Osteocyte (in vitro differentiated cells): Measurements from ENCODE around the gene MYH3. TPM values are rescaled to one million over a fixed set of nuclear protein-coding genes. Genes with fewer than 3 reads are reported as not detected.

Experiments
- DNase-seq: peaks from one replicate; pipeline ENCODE4 v3.0.0; 2021; ENCODE audit warnings: mixed read lengths; ENCODE audit not compliant: unreplicated experiment; ENCODE audit errors: extremely low spot score
- H3K27ac Mint-ChIP-seq: one replicate; pipeline ENCODE4 v1.8.0; 2021; ENCODE audit warnings: mild to moderate bottlenecking, mixed read lengths; ENCODE audit not compliant: unreplicated experiment
- H3K27me3 Mint-ChIP-seq: one replicate; pipeline ENCODE4 v1.8.0; 2021; ENCODE audit warnings: mixed read lengths; ENCODE audit not compliant: unreplicated experiment
- H3K36me3 Mint-ChIP-seq: one replicate; pipeline ENCODE4 v1.8.0; 2021; ENCODE audit warnings: mixed read lengths; ENCODE audit not compliant: unreplicated experiment
- H3K4me1 Mint-ChIP-seq: one replicate; pipeline ENCODE4 v1.8.0; 2021; ENCODE audit warnings: mixed read lengths; ENCODE audit not compliant: unreplicated experiment
- H3K4me3 Mint-ChIP-seq: one replicate; pipeline ENCODE4 v1.8.0; 2021; ENCODE audit warnings: mild to moderate bottlenecking, moderate library complexity, mixed read lengths; ENCODE audit not compliant: unreplicated experiment
- H3K9me3 Mint-ChIP-seq: one replicate; pipeline ENCODE4 v1.8.0; 2021; ENCODE audit warnings: mixed read lengths; ENCODE audit not compliant: unreplicated experiment
- total RNA-seq: library from RNA; stranded (reverse); gene quantifications from 2 replicates; pipeline ENCODE4 v1.2.1, GENCODE V29; 2021
- TF ChIP-seq, protein P1 (sequence below): fragments of 200-600 bp; sonication (generic); IDR thresholded peaks from 2 replicates; pipeline ENCODE4 v1.5.0; 2021; ENCODE audit warnings: antibody characterized with exemption, mild to moderate bottlenecking, moderate library complexity

The MYH3 gene
- total RNA-seq, 1 donor from 2014 or later: 2.4 TPM

DNA sequence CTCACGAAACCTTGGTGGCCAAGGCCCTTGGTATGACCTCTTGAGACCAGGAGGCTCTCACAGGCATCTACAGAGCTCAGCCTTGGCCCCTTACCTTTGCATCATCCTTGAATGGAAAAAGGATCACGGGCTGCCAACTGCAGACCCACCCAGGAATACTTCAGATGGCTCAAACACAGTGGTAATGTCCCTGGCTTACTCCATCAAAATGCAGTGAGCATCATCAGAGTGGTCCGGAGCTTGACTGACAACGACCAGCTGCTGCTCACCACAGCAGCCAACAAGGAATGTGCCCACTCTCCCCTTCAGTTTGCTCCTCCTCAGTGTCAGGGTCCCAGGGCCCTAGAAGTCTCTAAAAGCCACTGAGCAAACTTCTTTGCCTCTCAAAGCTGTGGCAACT is 17.6 kb upstream of the MYH3 start:
- Mint-ChIP-seq H3K36me3 (peaks cover 21% of the 10 kb centered on the region), H3K9me3 (no peaks in the 10 kb centered on the region), H3K27ac (no peak overlapping the region), H3K4me1 (peaks cover 4% of the 10 kb centered on the region), H3K27me3 (no peaks in the 10 kb centered on the region), H3K4me3 (no peak overlapping the region)
- DNase-seq: no peak
- TF ChIP-seq, protein P1, sequence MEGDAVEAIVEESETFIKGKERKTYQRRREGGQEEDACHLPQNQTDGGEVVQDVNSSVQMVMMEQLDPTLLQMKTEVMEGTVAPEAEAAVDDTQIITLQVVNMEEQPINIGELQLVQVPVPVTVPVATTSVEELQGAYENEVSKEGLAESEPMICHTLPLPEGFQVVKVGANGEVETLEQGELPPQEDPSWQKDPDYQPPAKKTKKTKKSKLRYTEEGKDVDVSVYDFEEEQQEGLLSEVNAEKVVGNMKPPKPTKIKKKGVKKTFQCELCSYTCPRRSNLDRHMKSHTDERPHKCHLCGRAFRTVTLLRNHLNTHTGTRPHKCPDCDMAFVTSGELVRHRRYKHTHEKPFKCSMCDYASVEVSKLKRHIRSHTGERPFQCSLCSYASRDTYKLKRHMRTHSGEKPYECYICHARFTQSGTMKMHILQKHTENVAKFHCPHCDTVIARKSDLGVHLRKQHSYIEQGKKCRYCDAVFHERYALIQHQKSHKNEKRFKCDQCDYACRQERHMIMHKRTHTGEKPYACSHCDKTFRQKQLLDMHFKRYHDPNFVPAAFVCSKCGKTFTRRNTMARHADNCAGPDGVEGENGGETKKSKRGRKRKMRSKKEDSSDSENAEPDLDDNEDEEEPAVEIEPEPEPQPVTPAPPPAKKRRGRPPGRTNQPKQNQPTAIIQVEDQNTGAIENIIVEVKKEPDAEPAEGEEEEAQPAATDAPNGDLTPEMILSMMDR: no peak

DNA sequence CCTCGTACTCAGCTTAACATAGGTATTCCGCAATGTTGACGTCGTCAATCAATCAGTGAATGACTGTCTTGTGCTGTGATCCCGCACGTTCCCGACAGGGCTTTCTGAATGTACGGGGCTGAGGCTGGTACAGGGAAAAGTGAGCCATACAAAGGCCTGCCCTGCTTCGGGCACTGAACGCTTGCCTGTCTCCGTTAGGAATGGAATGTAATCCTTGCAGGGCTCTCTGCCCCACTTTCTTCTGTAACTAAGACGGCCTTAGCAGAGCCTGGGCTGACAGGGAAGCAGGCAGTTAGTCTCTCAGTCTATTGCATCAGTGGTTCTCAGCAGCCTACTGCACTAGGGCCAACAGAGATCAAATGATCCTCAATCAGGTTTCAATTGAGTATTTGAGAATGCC is 16.2 kb upstream of the MYH3 start:
- H3K9me3 Mint-ChIP-seq: no peaks in the 10 kb centered on the region

DNA sequence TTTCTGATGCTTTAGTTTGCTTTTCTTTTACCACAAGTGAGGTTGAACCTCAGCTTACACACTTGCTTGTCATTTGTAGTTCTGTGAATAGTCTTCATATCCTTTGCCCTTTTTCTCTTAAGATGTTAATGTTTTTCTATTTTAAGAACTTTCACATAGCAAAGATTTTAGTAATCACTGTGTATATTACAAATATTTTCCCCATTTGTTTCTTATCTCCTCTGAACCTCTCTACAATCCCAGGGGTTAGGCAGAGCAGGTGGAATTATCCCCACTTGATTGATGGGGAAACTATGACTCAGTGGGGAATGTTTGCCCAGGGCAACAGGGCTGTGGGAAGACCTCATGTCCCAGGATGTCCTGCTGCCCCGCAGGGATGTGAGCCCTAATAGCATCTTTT is 11.7 kb upstream of the MYH3 start:
- no peaks in the 10 kb centered on the region for H3K27me3 Mint-ChIP-seq
- H3K36me3 Mint-ChIP-seq: peaks cover under 1% of the 10 kb centered on the region
- H3K4me3 Mint-ChIP-seq: no peak overlapping the region
- TF ChIP-seq, protein P1: no peak
- no peaks in the 10 kb centered on the region for H3K9me3 Mint-ChIP-seq
- DNase-seq: no peak
- H3K4me1 Mint-ChIP-seq: peaks cover 20% of the 10 kb centered on the region
- H3K27ac Mint-ChIP-seq: no peak overlapping the region

More for the DNA sequence above, 16.2 kb upstream of the MYH3 start:
- H3K27ac Mint-ChIP-seq: no peak overlapping the region
- no peak overlapping the region for H3K4me3 Mint-ChIP-seq
- no peak for DNase-seq
- no peaks in the 10 kb centered on the region for H3K27me3 Mint-ChIP-seq
- TF ChIP-seq, protein P1: no peak
- H3K36me3 Mint-ChIP-seq: peaks cover 13% of the 10 kb centered on the region
- H3K4me1 Mint-ChIP-seq: peaks cover 12% of the 10 kb centered on the region

DNA sequence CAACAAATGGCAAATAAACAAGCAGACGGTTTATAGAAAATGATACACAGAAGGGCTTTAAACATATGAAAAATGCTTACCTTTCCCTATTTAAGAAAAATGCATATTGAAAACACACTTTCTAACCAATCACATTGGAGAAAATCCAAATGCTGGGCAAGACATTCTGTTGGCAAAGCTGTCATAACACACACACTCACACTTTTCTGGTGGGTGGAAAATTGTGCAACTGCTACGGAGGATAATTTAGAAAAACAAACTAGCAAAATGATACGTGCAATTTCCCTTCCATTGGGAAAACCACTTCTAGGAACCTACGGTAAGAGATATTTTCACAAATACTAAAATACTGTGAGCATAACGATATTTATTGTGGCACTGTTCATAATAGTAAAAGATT is 9.8 kb upstream of the MYH3 start:
- TF ChIP-seq, protein P1: no peak
- Mint-ChIP-seq H3K9me3 (no peaks in the 10 kb centered on the region), H3K4me3 (no peak overlapping the region), H3K27me3 (no peaks in the 10 kb centered on the region), H3K27ac (no peak overlapping the region), H3K36me3 (no peaks in the 10 kb centered on the region), H3K4me1 (peaks cover 20% of the 10 kb centered on the region)
- no peak for DNase-seq

DNA sequence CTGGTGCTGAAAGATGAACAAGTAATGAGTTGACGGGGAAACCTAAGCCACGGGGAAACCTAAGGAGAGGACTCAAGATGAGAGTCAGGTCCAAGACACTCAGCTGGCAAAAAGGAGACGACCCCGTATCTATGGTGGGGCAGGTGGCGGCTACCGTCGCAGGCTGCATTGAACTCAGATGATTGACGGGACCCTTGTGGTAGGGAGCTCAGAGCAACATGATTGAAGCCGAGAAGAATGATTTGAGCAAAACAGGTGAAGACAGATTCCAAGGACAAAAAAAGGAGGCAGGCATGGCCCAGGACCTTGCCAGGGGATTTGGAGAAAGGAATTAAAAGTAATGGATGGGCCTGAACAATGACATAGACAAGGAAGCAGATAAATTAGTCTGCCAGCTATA is 7.5 kb upstream of the MYH3 start:
- H3K9me3 Mint-ChIP-seq: no peaks in the 10 kb centered on the region
- H3K4me3 Mint-ChIP-seq: no peak overlapping the region
- H3K27ac Mint-ChIP-seq: no peak overlapping the region
- H3K4me1 Mint-ChIP-seq: peaks cover 16% of the 10 kb centered on the region
- DNase-seq: peak; percentile 62
- H3K27me3 Mint-ChIP-seq: no peaks in the 10 kb centered on the region
- H3K36me3 Mint-ChIP-seq: no peaks in the 10 kb centered on the region
- TF ChIP-seq, protein P1: no peak
